Stimulated activated CD8-positive, alpha-beta memory T cell treated with anti-CD3 and anti-CD28 coated beads, Interleukin-12 subunit alpha, Interleukin-12 subunit beta, amount 100 ng/mL, for 1 hour (primary cell): ENCODE results near the gene ADGRG7.

ENCODE experiments used
- DNase-seq: peaks from one replicate; pipeline ENCODE4 v3.0.0-alpha.2; 2020; ENCODE audit warnings: low read depth

The ADGRG7 gene

GRCh38 chr3:100600181-100601042, 9.0 kb upstream of the ADGRG7 start:
- no peak for DNase-seq

GRCh38 chr3:100602506-100603444, 6.6 kb upstream of the ADGRG7 start:
- DNase-seq = no peak

- no peak for DNase-seq
These were observed 5.9 kb upstream of the ADGRG7 start for GRCh38 chr3:100603469-100603868.

GRCh38 chr3:100605358-100605757, 4.0 kb upstream of the ADGRG7 start:
- no peak for DNase-seq

- DNase-seq = no peak
These were observed 2.4 kb upstream of the ADGRG7 start for GRCh38 chr3:100606894-100607512.

GRCh38 chr3:100609963-100610362, 562 bp downstream of the ADGRG7 start:
- no peak for DNase-seq

- DNase-seq = no peak
These were observed 1.8 kb downstream of the ADGRG7 start for GRCh38 chr3:100611221-100611620.

GRCh38 chr3:100613721-100614390, 4.5 kb downstream of the ADGRG7 start:
- DNase-seq = no peak

GRCh38 chr3:100614941-100615340, 5.5 kb downstream of the ADGRG7 start:
- no peak for DNase-seq

GRCh38 chr3:100615684-100616083, 6.3 kb downstream of the ADGRG7 start:
- DNase-seq = no peak

GRCh38 chr3:100621251-100621650, 11.8 kb downstream of the ADGRG7 start:
- no peak for DNase-seq

- DNase-seq = no peak
These were observed 18.1 kb downstream of the ADGRG7 start for GRCh38 chr3:100627491-100627890.

GRCh38 chr3:100629421-100630127, 20.2 kb downstream of the ADGRG7 start:
- no peak for DNase-seq

- DNase-seq = no peak
These were observed 21.3 kb downstream of the ADGRG7 start for GRCh38 chr3:100630664-100631063.

- DNase-seq = no peak
These were observed 21.8 kb downstream of the ADGRG7 start for GRCh38 chr3:100631236-100631635.

GRCh38 chr3:100634493-100635272, 25.3 kb downstream of the ADGRG7 start:
- no peak for DNase-seq

GRCh38 chr3:100635273-100635701, 25.9 kb downstream of the ADGRG7 start:
- no peak for DNase-seq

- no peak for DNase-seq
These were observed 27.8 kb downstream of the ADGRG7 start for GRCh38 chr3:100637197-100637631.

GRCh38 chr3:100640633-100641032, 31.2 kb downstream of the ADGRG7 start:
- DNase-seq = no peak

- DNase-seq = no peak
These were observed 32.2 kb downstream of the ADGRG7 start for GRCh38 chr3:100641471-100642032.
